CD14-positive monocyte (primary cell): ENCODE results near the gene BCL2L11. TPM values are rescaled to one million over a fixed set of nuclear protein-coding genes. Genes with fewer than 3 reads are reported as not detected.

ENCODE experiments used
- DNase-seq, 3 donors: peaks; one replicate each; pipeline ENCODE4 v3.0.0-alpha.2; 2011 to 2022
- H2AFZ ChIP-seq: 2 replicates; pipeline ENCODE4 v1.6.0; 2012; ENCODE audit warnings: mild to moderate bottlenecking, low read depth, low read length, inconsistent platforms; ENCODE audit not compliant: insufficient read depth, poor library complexity, severe bottlenecking
- H3K27ac ChIP-seq, 2 donors: 1 replicate in 1 of 2; 2 replicates in 1 of 2; pipeline ENCODE4 v1.5.1; 2012 to 2013; ENCODE audit warnings: low read length in 2 of 2, control low read depth in 1 of 2, inconsistent platforms in 1 of 2, low read depth in 1 of 2, mild to moderate bottlenecking in 1 of 2
- H3K27me3 ChIP-seq, 2 donors: one replicate each; pipeline versions ENCODE4 v1.6.0 to v1.6.1; 2011 to 2013; ENCODE audit warnings: low read length in 2 of 2; ENCODE audit not compliant: control insufficient read depth in 2 of 2, insufficient read depth in 2 of 2
- H3K36me3 ChIP-seq, 2 donors: replicated peaks in 1 of 2; 1 replicate in 1 of 2; 2 replicates in 1 of 2; pipeline versions ENCODE4 v1.5.1 to v1.6.1; 2012 to 2013; ENCODE audit warnings: low read length in 2 of 2, control low read depth in 1 of 2, inconsistent platforms in 1 of 2, mild to moderate bottlenecking in 1 of 2; ENCODE audit not compliant: insufficient read depth in 2 of 2, control insufficient read depth in 1 of 2
- H3K4me1 ChIP-seq, 2 donors: 1 replicate in 1 of 2; 2 replicates in 1 of 2; pipeline versions ENCODE4 v1.5.1 to v1.6.1; 2012 to 2013; ENCODE audit warnings: low read length in 2 of 2, control low read depth in 1 of 2, inconsistent platforms in 1 of 2, mild to moderate bottlenecking in 1 of 2, moderate library complexity in 1 of 2; ENCODE audit not compliant: insufficient read depth in 2 of 2, control insufficient read depth in 1 of 2
- H3K4me2 ChIP-seq: replicated peaks from 2 replicates; pipeline ENCODE3; 2012; ENCODE audit warnings: low read length, moderate library complexity, mild to moderate bottlenecking; ENCODE audit not compliant: poor library complexity, severe bottlenecking; ENCODE audit errors: extremely low read depth
- H3K4me3 ChIP-seq, 3 experiments: fragments of 200-600 bp in 1 of 3; sonication (generic) in 1 of 3; replicated peaks in 1 of 3; 1 replicate in 2 of 3; 2 replicates in 1 of 3; pipeline ENCODE4 v1.5.1; 2011 to 2013; ENCODE audit warnings: low read length in 3 of 3, mild to moderate bottlenecking in 3 of 3, control low read depth in 2 of 3, low read depth in 2 of 3, inconsistent platforms in 1 of 3, moderate library complexity in 1 of 3
- H3K79me2 ChIP-seq: 2 replicates; pipeline ENCODE4 v1.6.0; 2012; ENCODE audit warnings: mild to moderate bottlenecking, control low read depth, inconsistent platforms, low read length, moderate library complexity; ENCODE audit not compliant: insufficient read depth
- H3K9ac ChIP-seq: 2 replicates; pipeline ENCODE4 v1.6.0; 2017; ENCODE audit warnings: low read length, mild to moderate bottlenecking; ENCODE audit not compliant: insufficient read depth, poor library complexity, severe bottlenecking
- H3K9me3 ChIP-seq, 2 donors: replicated peaks in 1 of 2; 1 replicate in 1 of 2; 2 replicates in 1 of 2; pipeline versions ENCODE4 v1.5.1 to v1.6.1; 2012 to 2013; ENCODE audit warnings: low read length in 2 of 2, control low read depth in 1 of 2; ENCODE audit not compliant: control insufficient read depth in 1 of 2, insufficient read depth in 1 of 2
- H4K20me1 ChIP-seq: 2 replicates; pipeline ENCODE4 v1.6.0; 2012; ENCODE audit warnings: mild to moderate bottlenecking, low read length, control low read depth, moderate library complexity; ENCODE audit not compliant: insufficient read depth
- H3K27ac Mint-ChIP-seq, 7 donors: one replicate each; pipeline ENCODE4 v1.8.0; 2020; ENCODE audit warnings: mild to moderate bottlenecking in 7 of 7, mixed read lengths in 7 of 7, moderate library complexity in 6 of 7, inconsistent platforms in 2 of 7
- H3K27me3 Mint-ChIP-seq, 3 donors: one replicate each; pipeline ENCODE4 v1.8.0; 2021 to 2022; ENCODE audit warnings: low read depth in 3 of 3, mild to moderate bottlenecking in 3 of 3, mixed read lengths in 3 of 3, moderate library complexity in 3 of 3, inconsistent platforms in 1 of 3
- H3K36me3 Mint-ChIP-seq, 2 donors: one replicate each; pipeline ENCODE4 v1.8.0; 2020; ENCODE audit warnings: mixed read lengths in 2 of 2, inconsistent platforms in 1 of 2, mild to moderate bottlenecking in 1 of 2
- H3K4me1 Mint-ChIP-seq: one replicate; pipeline ENCODE4 v1.8.0; 2020; ENCODE audit warnings: mild to moderate bottlenecking, mixed read lengths
- H3K4me3 Mint-ChIP-seq, 2 donors: one replicate each; pipeline ENCODE4 v1.8.0; 2020; ENCODE audit warnings: mild to moderate bottlenecking in 2 of 2, mixed read lengths in 2 of 2, moderate library complexity in 1 of 2
- H3K9me3 Mint-ChIP-seq, 7 donors: one replicate each; pipeline ENCODE4 v1.8.0; 2020 to 2022; ENCODE audit warnings: mixed read lengths in 7 of 7, mild to moderate bottlenecking in 6 of 7, moderate library complexity in 6 of 7, inconsistent platforms in 2 of 7
- CTCF ChIP-seq: fragments of 200-600 bp; IDR thresholded peaks from one replicate; pipeline ENCODE4 v1.8.0; 2022; ENCODE audit warnings: antibody characterized with exemption, mild to moderate bottlenecking
- WGBS: methylation state at CpG from one replicate; pipeline ENCODE4 v1.1.5; 2013; ENCODE audit warnings: missing lambda C conversion rate; ENCODE audit not compliant: insufficient coverage; 5-methylcytosine and 5-hydroxymethylcytosine counted together
- intact Hi-C, 2 donors: fragments of 100-400 bp; cut with micrococcal nuclease; formaldehyde crosslinking; loops; one replicate each; pipeline versions ENCODE4 v1.15.0 to v1.15.1; 2023
- polyA plus RNA-seq, 3 donors: library from polyadenylated mRNA; depleted of rRNA in 1 of 3; unstranded in 2 of 3; stranded (reverse) in 1 of 3; fragments of 300-500 nt in 2 of 3; fragments of >200 nt in 1 of 3; fragmentation: Illumina TruSeq in 2 of 3; gene quantifications; 1 replicate in 2 of 3; 2 replicates in 1 of 3; pipeline ENCODE4 v1.2.3, GENCODE V29; 2012 to 2021

The BCL2L11 gene
- polyA plus RNA-seq, 3 donors, result 8.8 to 27.6 (median 20.4) TPM

- no peak for TF ChIP-seq CTCF
- Mint-ChIP-seq H3K27me3 (peaks cover 0 to 1% (median 0%) of the 10 kb centered on the region in 3 donors), H3K9me3 (peaks cover 13 to 27% (median 19%) of the 10 kb centered on the region in 7 donors), H3K4me1 (no peaks in the 10 kb centered on the region), H3K36me3 (peaks cover 11% of the 10 kb centered on the region in 2 donors), H3K4me3 (no peak overlapping the region), H3K27ac (no peak overlapping the region)
- no peak overlapping the region for H3K4me3 ChIP-seq
- H3K27me3 ChIP-seq, result no peaks in the 10 kb centered on the region
- intact Hi-C loops, result no loop called here
- H2AFZ ChIP-seq, result no peak overlapping the region
- no CpG with 5 or more reads among the region's 1 CpG for WGBS
- no peak overlapping the region for H3K9ac ChIP-seq
- H3K36me3 ChIP-seq, result no peaks in the 10 kb centered on the region
- peaks cover 8 to 31% of the 10 kb centered on the region in 2 donors for H3K9me3 ChIP-seq
- H3K4me1 ChIP-seq, result no peaks in the 10 kb centered on the region
- H4K20me1 ChIP-seq, result no peaks in the 10 kb centered on the region
- H3K27ac ChIP-seq, result no peak overlapping the region
- no peak overlapping the region for H3K4me2 ChIP-seq
- DNase-seq, result no peak
- no peaks in the 10 kb centered on the region for H3K79me2 ChIP-seq
Observed at GRCh38 chr2:111210036-111210435, 89.3 kb downstream of the BCL2L11 start.

- Histone ChIP-seq H3K4me2 (no peak overlapping the region), H3K4me3 (no peak overlapping the region), H3K79me2 (no peaks in the 10 kb centered on the region), H3K9ac (no peak overlapping the region), H2AFZ (no peak overlapping the region), H3K4me1 (peaks cover 0 to under 1% of the 10 kb centered on the region in 2 donors), H3K9me3 (peaks cover 22 to 33% of the 10 kb centered on the region in 2 donors), H3K27ac (no peak overlapping the region), H3K36me3 (no peaks in the 10 kb centered on the region), H3K27me3 (no peaks in the 10 kb centered on the region), H4K20me1 (no peaks in the 10 kb centered on the region)
- no peak for DNase-seq
- intact Hi-C loops, result no loop called here
- Mint-ChIP-seq H3K36me3 (peaks cover 8 to 13% of the 10 kb centered on the region in 2 donors), H3K27me3 (peaks cover 0 to 1% (median 0%) of the 10 kb centered on the region in 3 donors), H3K27ac (no peak overlapping the region), H3K9me3 (peaks cover 18 to 46% (median 29%) of the 10 kb centered on the region in 7 donors), H3K4me3 (no peak overlapping the region), H3K4me1 (no peaks in the 10 kb centered on the region)
- TF ChIP-seq CTCF, result no peak
Observed at GRCh38 chr2:111213877-111214276, 93.2 kb downstream of the BCL2L11 start.
